ENCODE results near the gene SCIN.
A peak's percentile ranks its signal among the peaks of the same experiment; 100 is the strongest.
"Not testable (repeated sequence)": the region's sequence is repeated elsewhere in the genome, so short reads cannot be mapped to it uniquely, and the experiment has no call there.

The SCIN gene

DNA sequence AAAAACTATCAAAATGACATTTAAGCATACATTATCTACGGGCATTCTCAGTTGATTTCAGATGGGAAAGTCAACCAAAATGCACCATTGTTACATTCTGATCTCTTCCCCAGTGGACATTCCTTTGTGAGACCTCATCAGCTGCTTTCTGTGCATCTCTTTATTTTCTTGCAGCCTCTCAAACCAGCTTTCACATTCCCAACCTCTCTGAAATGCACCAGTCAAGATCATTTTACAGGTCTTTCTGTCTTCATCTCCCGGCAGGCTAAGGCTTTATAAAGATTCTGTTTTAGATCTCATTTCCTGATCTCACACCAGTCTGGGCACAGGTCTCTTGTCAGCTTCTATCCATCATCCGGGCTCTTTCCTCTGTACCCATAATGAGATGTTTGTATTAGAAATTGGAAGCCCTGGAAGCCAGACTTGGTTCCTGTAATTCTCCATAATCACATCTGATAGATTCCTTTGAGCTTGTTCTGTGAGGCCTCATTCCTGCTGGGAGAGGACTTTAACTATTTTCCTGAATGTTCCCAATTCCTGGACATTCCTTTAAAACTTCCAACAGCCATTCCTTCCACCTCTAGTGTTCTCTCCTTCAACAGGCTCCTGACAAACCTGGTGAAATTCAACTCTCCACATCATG, 72.6 kb downstream of the SCIN start:
- Histone ChIP-seq H3K4me2 (no peak overlapping the region), H3K9me3 (no peaks in the 10 kb centered on the region), H4K20me1 (no peaks in the 10 kb centered on the region), H3K4me1 (no peaks in the 10 kb centered on the region), H3K27me3 (no peaks in the 10 kb centered on the region), H3K9ac (no peak overlapping the region), H3K27ac (no peak overlapping the region), H3K36me3 (no peaks in the 10 kb centered on the region), H3K4me3 (no peak overlapping the region)
- no peak for TF ChIP-seq Cebpa-rat (IDR thresholded peaks at IDR 0.05)

DNA sequence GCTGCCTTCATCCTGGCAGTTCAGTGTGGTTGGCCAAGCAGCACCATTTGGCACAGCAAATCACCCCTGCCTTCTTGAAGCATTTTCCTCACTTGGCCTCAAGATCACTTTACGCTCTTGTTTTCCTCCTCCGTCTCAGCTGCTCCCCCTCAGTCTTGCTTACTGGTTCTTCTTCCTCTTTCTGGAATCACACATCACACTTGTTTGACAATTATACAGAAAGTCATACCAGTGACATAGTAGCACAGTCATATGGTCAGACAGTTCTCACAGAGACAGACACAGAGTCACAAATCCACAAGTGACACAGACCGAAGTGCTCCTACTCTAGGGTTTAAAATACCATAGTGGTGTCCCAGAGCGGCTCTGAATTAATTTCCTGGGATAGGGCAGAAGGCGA, 73.1 kb downstream of the SCIN start:
- H3K4me2 ChIP-seq, result no peak overlapping the region
- H3K36me3 ChIP-seq, result no peaks in the 10 kb centered on the region
- H3K27ac ChIP-seq, result no peak overlapping the region
- no peaks in the 10 kb centered on the region for H3K9me3 ChIP-seq
- H3K27me3 ChIP-seq, result no peaks in the 10 kb centered on the region
- no peaks in the 10 kb centered on the region for H3K4me1 ChIP-seq
- no peak for TF ChIP-seq Cebpa-rat (IDR thresholded peaks at IDR 0.05)
- H4K20me1 ChIP-seq, result no peaks in the 10 kb centered on the region
- H3K4me3 ChIP-seq, result no peak overlapping the region
- no peak overlapping the region for H3K9ac ChIP-seq

GRCh38 chr7:12645212-12645611, 74.7 kb downstream of the SCIN start:
- not testable (repeated sequence) for H3K9me3 ChIP-seq, H3K4me1 ChIP-seq, H3K27me3 ChIP-seq, H3K36me3 ChIP-seq, H3K27ac ChIP-seq, H4K20me1 ChIP-seq, H3K9ac ChIP-seq, H3K4me2 ChIP-seq, H3K4me3 ChIP-seq

- H3K27me3 ChIP-seq, result no peaks in the 10 kb centered on the region
- no peak overlapping the region for H3K27ac ChIP-seq
- H3K9me3 ChIP-seq, result no peaks in the 10 kb centered on the region
- H3K4me2 ChIP-seq, result no peak overlapping the region
- H3K36me3 ChIP-seq, result no peaks in the 10 kb centered on the region
- H3K4me1 ChIP-seq, result 0 out of 2 replicates have a peak, but pooled peaks cover 6% of the 10 kb centered on the region
- H3K4me3 ChIP-seq, result no peak overlapping the region
- no peak overlapping the region for H3K9ac ChIP-seq
- TF ChIP-seq Cebpa-rat (IDR thresholded peaks at IDR 0.05), result no peak
- H4K20me1 ChIP-seq, result no peaks in the 10 kb centered on the region
These were observed 75.6 kb downstream of the SCIN start for GRCh38 chr7:12646139-12646538.

GRCh38 chr7:12647364-12648219, 77.1 kb downstream of the SCIN start:
- H3K4me2 ChIP-seq, result no peak overlapping the region
- H3K27me3 ChIP-seq, result no peaks in the 10 kb centered on the region
- H3K4me1 ChIP-seq, result 0 out of 2 replicates have a peak, but pooled peaks cover 6% of the 10 kb centered on the region
- TF ChIP-seq Cebpa-rat (IDR thresholded peaks at IDR 0.05), result no peak
- H3K27ac ChIP-seq, result no peak overlapping the region
- no peaks in the 10 kb centered on the region for H4K20me1 ChIP-seq
- no peak overlapping the region for H3K9ac ChIP-seq
- no peak overlapping the region for H3K4me3 ChIP-seq
- no peaks in the 10 kb centered on the region for H3K36me3 ChIP-seq
- H3K9me3 ChIP-seq, result no peaks in the 10 kb centered on the region

DNA sequence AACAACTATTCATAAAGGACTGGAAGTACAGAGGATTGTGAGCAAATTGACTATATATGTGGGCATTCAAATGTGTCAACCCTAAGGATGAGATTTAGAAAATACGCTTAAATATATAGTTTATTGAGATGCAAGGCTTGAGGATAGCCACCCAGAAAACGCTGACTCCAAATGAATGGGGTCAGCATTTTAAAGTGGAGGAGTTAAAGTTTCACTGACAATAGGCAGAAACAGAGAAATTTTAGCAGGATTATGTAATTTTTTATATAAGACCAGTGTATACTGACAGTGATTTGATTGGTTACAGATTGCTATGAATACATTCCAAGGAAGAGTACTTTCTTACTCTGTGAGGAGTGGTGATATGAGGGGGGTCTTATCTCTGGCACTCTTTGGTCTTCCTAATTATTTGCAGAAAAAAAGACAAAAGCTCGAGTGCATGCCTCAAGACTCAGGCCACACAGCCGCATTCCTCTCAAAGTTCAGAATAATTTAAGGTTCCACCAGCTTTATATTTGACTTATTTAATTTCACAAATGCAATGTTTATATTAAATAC, 78.3 kb downstream of the SCIN start:
- Histone ChIP-seq H3K4me1 (0 out of 2 replicates have a peak, but pooled peaks cover 6% of the 10 kb centered on the region), H3K36me3 (no peaks in the 10 kb centered on the region), H4K20me1 (no peaks in the 10 kb centered on the region), H3K4me2 (no peak overlapping the region), H3K4me3 (no peak overlapping the region), H3K9me3 (no peaks in the 10 kb centered on the region), H3K27me3 (no peaks in the 10 kb centered on the region), H3K27ac (no peak overlapping the region), H3K9ac (no peak overlapping the region)
- TF ChIP-seq Cebpa-rat (IDR thresholded peaks at IDR 0.05), result no peak

DNA sequence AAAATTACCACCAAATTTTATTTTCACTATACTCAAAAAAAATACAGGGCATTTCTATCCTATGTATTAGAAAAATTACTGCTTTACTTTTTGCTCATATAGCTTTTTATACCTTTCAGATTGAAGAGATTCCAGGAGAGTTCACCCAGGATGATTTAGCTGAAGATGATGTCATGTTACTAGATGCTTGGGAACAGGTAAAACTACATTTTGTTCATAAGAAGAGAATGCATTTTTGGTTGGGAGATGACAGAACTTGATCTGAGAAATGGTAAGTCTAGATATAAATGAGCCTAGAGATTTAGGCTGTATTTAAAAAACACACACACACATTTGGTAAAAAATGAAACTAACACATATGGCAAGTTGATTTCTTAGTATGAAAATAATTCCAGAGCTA, 78.8 kb downstream of the SCIN start:
- Histone ChIP-seq H3K27me3 (no peaks in the 10 kb centered on the region), H3K27ac (no peak overlapping the region), H3K4me1 (0 out of 2 replicates have a peak, but pooled peaks cover 6% of the 10 kb centered on the region), H3K4me2 (peak overlapping the region; percentile 18; the same call in 1 of the 2 replicates), H3K36me3 (no peaks in the 10 kb centered on the region), H3K9ac (no peak overlapping the region), H4K20me1 (no peaks in the 10 kb centered on the region), H3K4me3 (no peak overlapping the region), H3K9me3 (no peaks in the 10 kb centered on the region)
- no peak for TF ChIP-seq Cebpa-rat (IDR thresholded peaks at IDR 0.05)

DNA sequence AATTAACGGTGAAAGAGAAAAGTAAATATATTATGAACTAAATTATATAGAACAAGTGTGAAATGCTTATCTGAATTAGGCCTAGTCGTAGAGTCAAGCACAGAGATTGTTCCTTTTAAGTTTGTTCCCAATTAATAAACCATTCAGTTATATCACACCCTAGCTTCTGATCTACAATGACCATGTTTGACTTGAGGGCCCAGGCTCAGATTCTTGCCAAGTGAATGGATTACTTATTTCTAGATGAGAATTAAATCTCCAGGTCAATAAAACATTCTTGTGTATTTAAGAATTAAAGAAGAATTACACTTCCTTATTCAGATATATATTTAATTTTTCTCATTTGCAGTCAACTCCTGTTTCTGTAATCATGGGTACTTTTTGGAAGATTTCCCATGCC, 79.6 kb downstream of the SCIN start:
- H3K4me1 ChIP-seq, result 0 out of 2 replicates have a peak, but pooled peaks cover 6% of the 10 kb centered on the region

GRCh38 chr7:12653110-12653509, 82.6 kb downstream of the SCIN start:
- H3K27ac ChIP-seq, result no peak overlapping the region
- no peak for TF ChIP-seq Cebpa-rat (IDR thresholded peaks at IDR 0.05)
- no peak overlapping the region for H3K4me3 ChIP-seq
- no peaks in the 10 kb centered on the region for H3K27me3 ChIP-seq
- H3K9me3 ChIP-seq, result no peaks in the 10 kb centered on the region
- H3K4me2 ChIP-seq, result no peak overlapping the region
- no peaks in the 10 kb centered on the region for H3K36me3 ChIP-seq
- H3K4me1 ChIP-seq, result 0 out of 2 replicates have a peak, but pooled peaks cover 6% of the 10 kb centered on the region
- H3K9ac ChIP-seq, result no peak overlapping the region
- H4K20me1 ChIP-seq, result no peaks in the 10 kb centered on the region

More for the DNA sequence above, 79.6 kb downstream of the SCIN start:
- no peaks in the 10 kb centered on the region for H3K36me3 ChIP-seq
- H3K9ac ChIP-seq, result no peak overlapping the region
- H3K9me3 ChIP-seq, result no peaks in the 10 kb centered on the region
- no peaks in the 10 kb centered on the region for H4K20me1 ChIP-seq
- peak overlapping the region; percentile 18 for H3K4me2 ChIP-seq
- H3K27me3 ChIP-seq, result no peaks in the 10 kb centered on the region
- H3K27ac ChIP-seq, result no peak overlapping the region
- H3K4me3 ChIP-seq, result no peak overlapping the region
- no peak for TF ChIP-seq Cebpa-rat (IDR thresholded peaks at IDR 0.05)

- H3K9me3 ChIP-seq, result no peaks in the 10 kb centered on the region
- no peaks in the 10 kb centered on the region for H3K27me3 ChIP-seq
- no peak overlapping the region for H3K4me3 ChIP-seq
- no peaks in the 10 kb centered on the region for H4K20me1 ChIP-seq
- no peak overlapping the region for H3K9ac ChIP-seq
- 0 out of 2 replicates have a peak, but pooled peaks cover 6% of the 10 kb centered on the region for H3K4me1 ChIP-seq
- no peak overlapping the region for H3K4me2 ChIP-seq
- no peaks in the 10 kb centered on the region for H3K36me3 ChIP-seq
- no peak overlapping the region for H3K27ac ChIP-seq
- no peak for TF ChIP-seq Cebpa-rat (IDR thresholded peaks at IDR 0.05)
These were observed 83.0 kb downstream of the SCIN start for GRCh38 chr7:12653518-12653917.

Measured in BLaER1 (cell line).